ENCODE data around the gene MSH5. TPM values are rescaled to one million over a fixed set of nuclear protein-coding genes. Genes with fewer than 3 reads are reported as not detected.

Gene MSH5
- total and polyA plus RNA-seq, 2 donors (not counting 1 experiment from before 2014, with no cell fraction given): 4.3 to 6.0 TPM

- Histone ChIP-seq H3K27ac (ENCODE audit: insufficient read depth, low read length) (no peak overlapping the region), H3K9me3 (ENCODE audit: control insufficient read depth, insufficient read depth, low read depth, low read length) (no peaks in the 10 kb centered on the region), H3K27me3 (ENCODE audit: control insufficient read depth, insufficient read depth, low read length) (no peaks in the 10 kb centered on the region), H3K4me1 (ENCODE audit: control insufficient read depth, extremely low read depth, insufficient read depth, low read length) (peaks cover 7% of the 10 kb centered on the region), H3K9ac (ENCODE audit: insufficient read depth, low read length) (no peak overlapping the region), H3K4me2 (ENCODE audit: extremely low read depth, insufficient read depth, low read length) (no peak overlapping the region), H3K4me3 (replicated peaks in 1 of 4; ENCODE audit: control extremely low read depth in 1 of 4, insufficient read depth in 1 of 4, low read depth in 3 of 4, low read length in 4 of 4) (no peak overlapping the region), H3K36me3 (ENCODE audit: control insufficient read depth, insufficient read depth, low read length) (peaks cover 27% of the 10 kb centered on the region), H3K79me2 (ENCODE audit: control insufficient read depth, insufficient read depth, low read length) (no peaks in the 10 kb centered on the region), H4K20me1 (ENCODE audit: control insufficient read depth, extremely low read depth, insufficient read depth, low read length) (no peaks in the 10 kb centered on the region), H2AFZ (ENCODE audit: low read length) (no peak overlapping the region)
- TF ChIP-seq CTCF (conservative IDR thresholded peaks at IDR 0.05 in 1 of 2, IDR thresholded peaks at IDR 0.05 in 1 of 2; ENCODE audit: low read depth in 1 of 2, low read length in 2 of 2) (no peak), EZH2 (IDR thresholded peaks at IDR 0.05; ENCODE audit: low read length, missing control alignments) (no peak)
- DNase-seq (ENCODE audit: low read depth in 2 of 2): no peak
Observed at GRCh38 chr6:31780507-31781243, 40.9 kb downstream of the MSH5 start.

- TF ChIP-seq CTCF (conservative IDR thresholded peaks at IDR 0.05 in 1 of 2, IDR thresholded peaks at IDR 0.05 in 1 of 2; ENCODE audit: low read depth in 1 of 2, low read length in 2 of 2) (no peak), EZH2 (IDR thresholded peaks at IDR 0.05; ENCODE audit: low read length, missing control alignments) (no peak)
Observed at GRCh38 chr6:31781244-31782125, 41.7 kb downstream of the MSH5 start.

GRCh38 chr6:31782126-31782855 lies 42.5 kb downstream of the MSH5 start:
- Histone ChIP-seq H2AFZ (ENCODE audit: low read length) (no peak overlapping the region), H3K36me3 (ENCODE audit: control insufficient read depth, insufficient read depth, low read length) (peaks cover 27% of the 10 kb centered on the region), H3K4me2 (ENCODE audit: extremely low read depth, insufficient read depth, low read length) (no peak overlapping the region), H3K27me3 (ENCODE audit: control insufficient read depth, insufficient read depth, low read length) (no peaks in the 10 kb centered on the region), H3K9ac (ENCODE audit: insufficient read depth, low read length) (no peak overlapping the region), H3K4me3 (replicated peaks in 1 of 4; ENCODE audit: control extremely low read depth in 1 of 4, insufficient read depth in 1 of 4, low read depth in 3 of 4, low read length in 4 of 4) (no peak overlapping the region), H3K9me3 (ENCODE audit: control insufficient read depth, insufficient read depth, low read depth, low read length) (no peaks in the 10 kb centered on the region), H3K79me2 (ENCODE audit: control insufficient read depth, insufficient read depth, low read length) (no peaks in the 10 kb centered on the region), H3K27ac (ENCODE audit: insufficient read depth, low read length) (no peak overlapping the region), H3K4me1 (ENCODE audit: control insufficient read depth, extremely low read depth, insufficient read depth, low read length) (peaks cover 2% of the 10 kb centered on the region), H4K20me1 (ENCODE audit: control insufficient read depth, extremely low read depth, insufficient read depth, low read length) (no peaks in the 10 kb centered on the region)
- TF ChIP-seq EZH2 (IDR thresholded peaks at IDR 0.05; ENCODE audit: low read length, missing control alignments) (no peak), CTCF (conservative IDR thresholded peaks at IDR 0.05 in 1 of 2, IDR thresholded peaks at IDR 0.05 in 1 of 2; ENCODE audit: low read depth in 1 of 2, low read length in 2 of 2) (no peak)
- DNase-seq (ENCODE audit: low read depth in 2 of 2): no peak

More at GRCh38 chr6:31781244-31782125, 41.7 kb downstream of the MSH5 start:
- H3K4me2 ChIP-seq (ENCODE audit: extremely low read depth, insufficient read depth, low read length): no peak overlapping the region
- H3K4me1 ChIP-seq (ENCODE audit: control insufficient read depth, extremely low read depth, insufficient read depth, low read length): peaks cover 7% of the 10 kb centered on the region
- no peak overlapping the region for H3K27ac ChIP-seq (ENCODE audit: insufficient read depth, low read length)
- no peaks in the 10 kb centered on the region for H3K79me2 ChIP-seq (ENCODE audit: control insufficient read depth, insufficient read depth, low read length)
- H3K4me3 ChIP-seq (replicated peaks in 1 of 4; ENCODE audit: control extremely low read depth in 1 of 4, insufficient read depth in 1 of 4, low read depth in 3 of 4, low read length in 4 of 4): no peak overlapping the region
- H3K36me3 ChIP-seq (ENCODE audit: control insufficient read depth, insufficient read depth, low read length): peaks cover 27% of the 10 kb centered on the region
- no peak overlapping the region for H3K9ac ChIP-seq (ENCODE audit: insufficient read depth, low read length)
- H4K20me1 ChIP-seq (ENCODE audit: control insufficient read depth, extremely low read depth, insufficient read depth, low read length): no peaks in the 10 kb centered on the region
- no peaks in the 10 kb centered on the region for H3K9me3 ChIP-seq (ENCODE audit: control insufficient read depth, insufficient read depth, low read depth, low read length)
- H2AFZ ChIP-seq (ENCODE audit: low read length): no peak overlapping the region
- no peaks in the 10 kb centered on the region for H3K27me3 ChIP-seq (ENCODE audit: control insufficient read depth, insufficient read depth, low read length)
- no peak for DNase-seq (ENCODE audit: low read depth in 2 of 2)

Data from fibroblast of lung (primary cell).